Measurements from ENCODE around the gene RAB11FIP5.
"Not testable (repeated sequence)": the region's sequence is repeated elsewhere in the genome, so short reads cannot be mapped to it uniquely, and the experiment has no call there.

Gene RAB11FIP5

GRCh38 chr2:73109431-73110167 is 3.1 kb downstream of the RAB11FIP5 start:
- FAIRE-seq, result no peak

- FAIRE-seq, result no peak
These were observed 5.4 kb downstream of the RAB11FIP5 start for GRCh38 chr2:73107211-73107926.

- FAIRE-seq, result no peak
These were observed 6.0 kb downstream of the RAB11FIP5 start for GRCh38 chr2:73106791-73107190.

DNA sequence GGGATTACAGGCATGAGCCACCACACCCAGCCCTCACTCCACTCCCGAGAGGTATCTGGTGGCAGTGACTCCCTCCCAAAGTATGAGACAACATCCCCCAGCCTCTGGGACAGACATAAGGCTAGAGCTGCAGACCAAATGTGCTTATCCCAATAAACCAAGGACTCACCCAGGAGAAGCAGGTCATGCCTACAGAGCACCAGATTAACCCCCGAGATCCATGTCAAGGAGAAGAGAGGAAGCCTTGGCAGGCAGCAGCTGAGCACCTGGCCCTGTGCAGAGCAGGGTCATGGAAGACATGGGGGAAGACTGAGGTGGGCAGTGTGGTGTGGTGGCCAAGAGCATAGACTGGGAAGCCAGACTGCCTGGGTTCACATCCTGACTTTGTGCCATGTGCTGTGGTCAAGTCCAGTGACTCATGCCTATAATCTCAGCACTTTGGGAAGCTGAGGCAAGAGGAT is 7.2 kb downstream of the RAB11FIP5 start:
- FAIRE-seq, result no peak

DNA sequence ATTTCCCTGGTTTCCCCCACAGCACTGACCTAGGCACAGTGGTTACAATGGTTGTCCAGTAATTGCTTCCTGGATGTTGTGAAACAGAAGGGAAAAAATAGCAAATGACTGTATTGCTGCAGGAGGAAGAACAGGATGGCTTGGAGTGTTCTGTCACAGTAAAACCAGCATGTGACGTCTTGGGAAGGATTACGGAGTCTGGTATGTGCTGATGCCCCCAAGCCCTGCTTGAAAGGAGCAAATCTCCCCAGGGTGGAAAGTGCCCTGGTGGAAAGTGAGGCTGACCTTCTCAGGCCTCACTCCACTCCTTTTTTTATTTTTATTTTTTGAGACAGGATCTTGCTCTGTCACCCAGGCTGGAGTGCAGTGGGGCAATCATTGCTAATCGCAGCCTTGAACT is 7.8 kb downstream of the RAB11FIP5 start:
- no peak for FAIRE-seq

GRCh38 chr2:73103018-73103542 is 9.7 kb downstream of the RAB11FIP5 start:
- FAIRE-seq, result no peak

GRCh38 chr2:73101626-73102256 is 11.0 kb downstream of the RAB11FIP5 start:
- FAIRE-seq, result no peak

DNA sequence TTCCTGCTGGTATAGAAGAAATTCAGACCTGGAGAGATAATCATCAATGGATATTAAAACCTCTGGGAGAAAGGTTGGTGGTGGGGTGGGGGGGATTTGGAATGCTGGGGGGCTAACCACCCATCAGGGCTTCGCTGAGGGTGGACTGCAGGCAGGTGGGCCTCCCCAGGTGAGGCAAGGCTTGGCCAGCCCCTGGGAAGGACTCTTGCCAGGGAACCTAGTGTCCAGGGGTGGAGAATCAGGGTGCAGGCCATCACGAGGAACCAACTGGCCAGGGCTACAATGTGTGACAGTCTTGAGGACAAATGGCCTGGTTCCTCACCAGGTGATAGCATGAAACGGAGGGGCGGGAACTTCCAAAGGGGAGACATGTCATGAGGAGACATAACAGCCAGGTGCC is 11.8 kb downstream of the RAB11FIP5 start:
- no peak for FAIRE-seq

GRCh38 chr2:73099486-73099885 is 13.3 kb downstream of the RAB11FIP5 start:
- no peak for FAIRE-seq

DNA sequence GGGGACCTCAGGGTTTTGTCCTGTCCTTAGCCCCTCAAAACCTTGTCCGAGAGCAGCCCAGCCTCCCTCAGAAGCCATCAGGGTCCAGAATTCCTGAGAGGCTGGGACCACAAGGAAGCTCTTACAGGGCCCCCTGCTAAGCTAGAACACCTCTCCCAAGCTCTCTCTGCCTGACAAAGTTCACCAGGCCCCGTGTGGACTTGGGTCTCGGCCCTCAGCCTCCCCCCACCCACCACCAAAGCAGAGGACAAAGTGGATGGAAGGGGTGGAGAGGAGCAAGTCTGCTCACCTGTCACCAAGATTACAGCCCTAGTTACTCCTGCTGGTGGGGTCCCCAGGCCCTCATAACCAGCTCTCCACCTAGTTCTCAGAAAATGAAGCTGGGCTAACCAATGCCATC is 16.8 kb downstream of the RAB11FIP5 start:
- FAIRE-seq, result no peak

DNA sequence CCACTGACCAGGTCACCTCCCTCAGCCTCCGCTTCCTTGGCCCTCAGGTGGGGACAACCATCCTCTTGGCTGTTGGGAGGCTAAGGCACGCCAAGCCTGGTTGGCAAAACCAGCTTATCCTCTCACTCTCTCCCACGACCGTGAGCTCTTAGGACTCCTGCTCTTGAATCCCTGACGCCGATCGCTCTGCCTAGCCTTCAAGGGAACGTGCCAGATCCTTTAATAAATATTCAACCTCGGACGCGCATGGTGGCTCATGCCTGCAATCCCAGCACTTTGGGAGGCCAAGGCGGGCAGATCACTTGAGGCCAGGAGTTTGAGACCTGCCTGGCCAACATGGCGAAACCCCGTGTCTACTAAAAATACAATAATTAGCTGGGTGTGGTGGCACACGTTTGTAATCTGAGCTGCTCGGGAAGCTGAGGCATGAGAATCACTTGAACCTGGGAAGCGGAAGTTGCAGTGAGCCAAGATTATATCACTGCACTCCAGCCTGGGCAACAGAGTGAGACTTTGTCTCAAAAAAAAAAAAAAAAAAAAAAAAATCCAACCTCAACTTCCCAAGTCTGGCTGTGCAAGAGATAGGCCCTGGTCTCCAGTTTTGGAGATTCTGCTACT is 19.0 kb downstream of the RAB11FIP5 start:
- FAIRE-seq, result not testable (repeated sequence)

- FAIRE-seq, result no peak
These were observed 20.5 kb downstream of the RAB11FIP5 start for GRCh38 chr2:73092146-73092783.

GRCh38 chr2:73091696-73092095 is 21.1 kb downstream of the RAB11FIP5 start:
- FAIRE-seq, result no peak

GRCh38 chr2:73091164-73091563 is 21.6 kb downstream of the RAB11FIP5 start:
- no peak for FAIRE-seq

DNA sequence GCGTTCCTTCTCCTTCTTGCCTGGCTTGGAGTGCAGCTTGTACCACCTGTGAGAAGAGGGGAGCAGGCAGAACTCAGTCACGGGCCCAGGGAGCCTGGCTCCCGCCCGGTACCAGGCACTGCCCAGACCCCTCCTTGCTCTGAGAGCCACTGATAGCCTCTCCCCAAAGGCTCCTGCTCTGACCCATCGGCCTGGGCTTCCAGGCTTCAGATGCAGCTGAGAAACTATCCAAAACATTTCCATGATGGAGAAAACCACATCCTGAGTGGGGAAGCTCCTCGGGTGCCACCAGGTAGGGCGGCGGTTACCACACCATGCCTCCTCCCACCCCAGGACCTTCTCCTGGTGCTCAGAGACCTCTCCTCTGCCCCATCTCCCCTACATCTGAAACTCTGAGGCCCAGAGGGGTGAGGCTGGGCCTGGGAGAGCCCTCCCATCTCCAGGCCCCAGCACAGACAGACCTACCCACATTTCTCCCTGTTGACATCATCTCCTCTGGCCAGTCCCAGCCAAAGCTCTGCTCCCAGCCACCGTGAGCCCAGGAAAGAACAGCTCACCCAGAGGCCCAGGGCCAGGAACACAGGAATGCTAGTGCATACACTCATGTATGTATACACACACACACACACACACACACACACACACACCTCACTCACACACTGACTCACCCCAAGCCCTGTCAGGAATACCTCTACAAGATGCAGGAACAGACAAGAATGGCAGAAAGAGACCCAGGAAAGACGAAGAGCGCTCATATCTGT is 23.3 kb downstream of the RAB11FIP5 start:
- no peak for FAIRE-seq

- no peak for FAIRE-seq
These were observed 24.0 kb downstream of the RAB11FIP5 start for GRCh38 chr2:73088703-73089102.

GRCh38 chr2:73088211-73088610 is 24.5 kb downstream of the RAB11FIP5 start:
- no peak for FAIRE-seq

DNA sequence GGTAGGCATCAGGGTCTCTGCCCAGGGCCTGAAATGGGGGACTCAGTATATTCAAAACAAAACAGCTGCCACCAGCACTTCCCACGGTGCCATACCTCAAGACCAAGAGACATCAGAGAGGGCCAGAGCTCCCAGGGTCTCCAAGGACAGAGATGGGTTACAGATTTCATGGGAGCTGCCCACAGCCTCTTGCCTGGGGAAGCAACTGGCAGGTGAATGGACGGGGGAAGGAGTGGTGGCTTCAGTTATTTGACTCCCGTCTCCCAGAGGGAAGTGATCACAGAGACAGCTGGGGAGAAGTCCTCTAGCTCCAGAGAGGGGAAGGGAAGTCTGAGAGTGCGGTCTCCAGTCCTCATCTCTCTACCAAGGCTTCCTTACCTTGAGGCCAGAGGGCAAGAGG is 25.4 kb downstream of the RAB11FIP5 start:
- no peak for FAIRE-seq

- FAIRE-seq, result no peak
These were observed 27.1 kb downstream of the RAB11FIP5 start for GRCh38 chr2:73085691-73086090.

DNA sequence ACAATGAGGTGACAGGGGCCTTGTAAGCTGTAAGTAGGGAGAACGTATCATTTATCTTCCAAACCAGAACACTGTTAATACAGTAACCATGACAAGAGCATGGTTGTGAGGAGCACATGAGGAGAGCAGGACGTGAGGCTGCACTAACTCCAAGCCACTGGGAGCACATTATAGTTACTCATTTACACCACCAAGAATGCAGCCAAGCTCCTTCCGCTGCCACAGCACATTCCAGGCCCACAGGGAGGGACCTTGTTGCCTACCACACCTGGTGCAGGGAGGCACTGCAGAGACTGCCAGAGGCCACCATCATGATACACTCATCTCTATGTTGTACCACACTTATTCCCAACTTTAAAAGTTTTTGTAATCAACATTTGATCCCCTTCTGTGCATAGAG is 27.8 kb downstream of the RAB11FIP5 start:
- no peak for FAIRE-seq

DNA sequence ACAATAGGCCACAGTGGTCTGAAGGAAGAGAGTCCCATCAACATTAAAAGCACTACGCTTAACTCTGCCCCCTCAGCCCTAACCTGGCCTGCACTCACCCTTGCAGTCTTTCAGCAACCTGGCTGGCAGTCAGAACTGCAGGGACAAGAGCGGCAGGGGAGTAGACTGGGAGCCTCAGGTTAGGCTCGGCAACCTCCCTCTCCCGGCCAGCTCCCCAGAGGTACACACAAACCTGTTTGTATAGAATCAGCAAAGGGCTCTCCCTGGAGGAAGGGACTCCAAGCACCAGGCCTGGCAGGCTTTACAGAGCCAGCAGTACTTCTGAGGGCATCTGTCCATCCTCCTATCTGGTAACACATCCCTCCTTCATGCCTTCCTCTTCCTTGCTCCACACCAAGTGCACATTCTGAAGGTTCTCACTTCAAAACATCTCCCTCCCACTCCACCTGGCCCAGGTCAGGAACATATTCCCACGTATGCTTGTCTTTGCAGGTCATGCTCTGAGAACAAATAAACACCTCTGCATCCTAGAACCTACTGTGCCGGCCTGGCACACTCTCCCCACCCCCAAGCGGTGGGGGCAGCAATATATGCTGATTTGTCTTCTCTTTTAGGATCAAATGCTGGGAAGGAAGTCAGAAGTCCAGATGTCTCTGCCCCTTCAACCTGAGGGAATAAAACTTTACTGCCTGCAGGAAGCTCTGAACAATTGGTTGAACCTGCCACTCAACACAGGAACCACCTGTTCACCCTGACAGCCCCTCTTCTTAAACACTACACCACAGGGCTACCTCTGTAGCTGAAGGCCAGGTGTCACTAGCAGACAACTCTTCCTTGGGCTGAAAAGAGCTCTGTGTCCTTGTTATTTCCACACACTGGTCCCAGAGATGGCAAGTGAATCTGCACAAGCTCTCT is 28.6 kb downstream of the RAB11FIP5 start:
- FAIRE-seq, result no peak
